ENCODE measurements around the gene CDH23.

Gene CDH23

GRCh38 chr10:71442000-71442399 is 45.3 kb downstream of the CDH23 start:
- H3K4me1 ChIP-seq (ENCODE audit: control insufficient read depth in 1 of 2, insufficient read depth in 2 of 2, low read length in 2 of 2) = peaks cover 0 to 2% of the 10 kb centered on the region in 2 experiments
- no peak overlapping the region for H2BK120ac ChIP-seq (ENCODE audit: insufficient read depth, low read length, poor library complexity)
- no peak overlapping the region for H2AFZ ChIP-seq (ENCODE audit: insufficient read depth, low read length, poor library complexity)
- no peak overlapping the region for H3K4ac ChIP-seq (ENCODE audit: low read depth, low read length)
- H4K8ac ChIP-seq (ENCODE audit: low read depth, low read length) = no peak overlapping the region
- H3K18ac ChIP-seq (ENCODE audit: low read length) = no peak overlapping the region
- no peaks in the 10 kb centered on the region for H3K27me3 ChIP-seq (ENCODE audit: insufficient read depth, low read length)
- H2BK12ac ChIP-seq (ENCODE audit: low read length) = no peak overlapping the region
- no peak overlapping the region for H3K23ac ChIP-seq (ENCODE audit: low read length)
- H3K14ac ChIP-seq (ENCODE audit: low read length) = no peak overlapping the region
- H3K4me2 ChIP-seq (ENCODE audit: low read length) = no peak overlapping the region
- no CpG with 5 or more reads among the region's 3 CpGs for WGBS (ENCODE audit: extremely low coverage, insufficient coverage, insufficient read length)
- no peaks in the 10 kb centered on the region for H3K36me3 ChIP-seq (ENCODE audit: control insufficient read depth in 1 of 2, insufficient read depth in 2 of 2, low read length in 2 of 2)
- no peak overlapping the region for H4K12ac ChIP-seq (ENCODE audit: low read depth, low read length)
- H3K79me2 ChIP-seq (ENCODE audit: control insufficient read depth, insufficient read depth, low read length, poor library complexity) = no peaks in the 10 kb centered on the region
- no peak overlapping the region for H3K4me3 ChIP-seq (ENCODE audit: low read depth, low read length)
- no peaks in the 10 kb centered on the region for H3K9me3 ChIP-seq (ENCODE audit: insufficient read depth, low read depth, low read length)
- H4K91ac ChIP-seq (ENCODE audit: low read depth, low read length) = no peak overlapping the region
- DNase-seq = no peak
- H3K9ac ChIP-seq (ENCODE audit: low read length) = no peak overlapping the region
- H2BK5ac ChIP-seq (ENCODE audit: low read depth, low read length, poor library complexity) = no peak overlapping the region
- H3K79me1 ChIP-seq (ENCODE audit: low read length) = no peaks in the 10 kb centered on the region
- no peak overlapping the region for H3K27ac ChIP-seq (ENCODE audit: low read depth, low read length)
- H2AK5ac ChIP-seq (ENCODE audit: low read length) = no peak overlapping the region

GRCh38 chr10:71442859-71443570 is 46.3 kb downstream of the CDH23 start:
- Histone ChIP-seq H3K27ac (ENCODE audit: low read depth, low read length) (no peak overlapping the region), H4K8ac (ENCODE audit: low read depth, low read length) (no peak overlapping the region)
- WGBS (ENCODE audit: extremely low coverage, insufficient coverage, insufficient read length) = no CpG with 5 or more reads among the region's 15 CpGs

GRCh38 chr10:71443676-71444075 is 47.0 kb downstream of the CDH23 start:
- no CpG with 5 or more reads among the region's 10 CpGs for WGBS (ENCODE audit: extremely low coverage, insufficient coverage, insufficient read length)
- H3K4me1 ChIP-seq (ENCODE audit: control insufficient read depth in 1 of 2, insufficient read depth in 2 of 2, low read length in 2 of 2) = peaks cover 0 to 2% of the 10 kb centered on the region in 2 experiments
- no peak overlapping the region for H4K12ac ChIP-seq (ENCODE audit: low read depth, low read length)
- H2AK5ac ChIP-seq (ENCODE audit: low read length) = no peak overlapping the region
- H3K4ac ChIP-seq (ENCODE audit: low read depth, low read length) = no peak overlapping the region
- no peak overlapping the region for H2BK5ac ChIP-seq (ENCODE audit: low read depth, low read length, poor library complexity)
- no peak overlapping the region for H3K18ac ChIP-seq (ENCODE audit: low read length)
- H4K8ac ChIP-seq (ENCODE audit: low read depth, low read length) = no peak overlapping the region
- no peak overlapping the region for H2BK12ac ChIP-seq (ENCODE audit: low read length)
- H3K27ac ChIP-seq (ENCODE audit: low read depth, low read length) = no peak overlapping the region
- DNase-seq = no peak
- H3K9me3 ChIP-seq (ENCODE audit: insufficient read depth, low read depth, low read length) = no peaks in the 10 kb centered on the region
- H3K27me3 ChIP-seq (ENCODE audit: insufficient read depth, low read length) = no peaks in the 10 kb centered on the region
- no peak overlapping the region for H4K91ac ChIP-seq (ENCODE audit: low read depth, low read length)
- H3K36me3 ChIP-seq (ENCODE audit: control insufficient read depth in 1 of 2, insufficient read depth in 2 of 2, low read length in 2 of 2) = no peaks in the 10 kb centered on the region
- no peak overlapping the region for H3K4me3 ChIP-seq (ENCODE audit: low read depth, low read length)
- no peaks in the 10 kb centered on the region for H3K79me2 ChIP-seq (ENCODE audit: control insufficient read depth, insufficient read depth, low read length, poor library complexity)
- no peak overlapping the region for H3K23ac ChIP-seq (ENCODE audit: low read length)
- no peak overlapping the region for H3K9ac ChIP-seq (ENCODE audit: low read length)
- H3K4me2 ChIP-seq (ENCODE audit: low read length) = no peak overlapping the region
- H2BK120ac ChIP-seq (ENCODE audit: insufficient read depth, low read length, poor library complexity) = no peak overlapping the region
- H3K79me1 ChIP-seq (ENCODE audit: low read length) = no peaks in the 10 kb centered on the region
- H3K14ac ChIP-seq (ENCODE audit: low read length) = no peak overlapping the region
- no peak overlapping the region for H2AFZ ChIP-seq (ENCODE audit: insufficient read depth, low read length, poor library complexity)

More at GRCh38 chr10:71442859-71443570, 46.3 kb downstream of the CDH23 start:
- H2AK5ac ChIP-seq (ENCODE audit: low read length) = no peak overlapping the region
- H3K4me3 ChIP-seq (ENCODE audit: low read depth, low read length) = no peak overlapping the region
- H4K91ac ChIP-seq (ENCODE audit: low read depth, low read length) = no peak overlapping the region
- no peaks in the 10 kb centered on the region for H3K79me2 ChIP-seq (ENCODE audit: control insufficient read depth, insufficient read depth, low read length, poor library complexity)
- H3K36me3 ChIP-seq (ENCODE audit: control insufficient read depth in 1 of 2, insufficient read depth in 2 of 2, low read length in 2 of 2) = no peaks in the 10 kb centered on the region
- no peak overlapping the region for H3K14ac ChIP-seq (ENCODE audit: low read length)
- no peak overlapping the region for H2BK120ac ChIP-seq (ENCODE audit: insufficient read depth, low read length, poor library complexity)
- no peak overlapping the region for H2BK5ac ChIP-seq (ENCODE audit: low read depth, low read length, poor library complexity)
- no peak for DNase-seq
- H3K4me2 ChIP-seq (ENCODE audit: low read length) = no peak overlapping the region
- H3K79me1 ChIP-seq (ENCODE audit: low read length) = no peaks in the 10 kb centered on the region
- H2BK12ac ChIP-seq (ENCODE audit: low read length) = no peak overlapping the region
- no peak overlapping the region for H3K23ac ChIP-seq (ENCODE audit: low read length)
- no peaks in the 10 kb centered on the region for H3K9me3 ChIP-seq (ENCODE audit: insufficient read depth, low read depth, low read length)
- H3K4me1 ChIP-seq (ENCODE audit: control insufficient read depth in 1 of 2, insufficient read depth in 2 of 2, low read length in 2 of 2) = peaks cover 0 to 2% of the 10 kb centered on the region in 2 experiments
- no peak overlapping the region for H3K9ac ChIP-seq (ENCODE audit: low read length)
- H2AFZ ChIP-seq (ENCODE audit: insufficient read depth, low read length, poor library complexity) = no peak overlapping the region
- H3K4ac ChIP-seq (ENCODE audit: low read depth, low read length) = no peak overlapping the region
- no peaks in the 10 kb centered on the region for H3K27me3 ChIP-seq (ENCODE audit: insufficient read depth, low read length)
- H3K18ac ChIP-seq (ENCODE audit: low read length) = no peak overlapping the region
- no peak overlapping the region for H4K12ac ChIP-seq (ENCODE audit: low read depth, low read length)

GRCh38 chr10:71444284-71445054 is 47.7 kb downstream of the CDH23 start:
- Histone ChIP-seq H4K8ac (ENCODE audit: low read depth, low read length) (no peak overlapping the region), H3K36me3 (ENCODE audit: control insufficient read depth in 1 of 2, insufficient read depth in 2 of 2, low read length in 2 of 2) (no peaks in the 10 kb centered on the region), H3K23ac (ENCODE audit: low read length) (no peak overlapping the region), H3K4me1 (ENCODE audit: control insufficient read depth in 1 of 2, insufficient read depth in 2 of 2, low read length in 2 of 2) (peaks cover 0 to 2% of the 10 kb centered on the region in 2 experiments), H3K79me2 (ENCODE audit: control insufficient read depth, insufficient read depth, low read length, poor library complexity) (no peaks in the 10 kb centered on the region), H2AFZ (ENCODE audit: insufficient read depth, low read length, poor library complexity) (no peak overlapping the region), H3K4ac (ENCODE audit: low read depth, low read length) (no peak overlapping the region), H3K9ac (ENCODE audit: low read length) (no peak overlapping the region), H2AK5ac (ENCODE audit: low read length) (no peak overlapping the region), H3K9me3 (ENCODE audit: insufficient read depth, low read depth, low read length) (no peaks in the 10 kb centered on the region), H2BK5ac (ENCODE audit: low read depth, low read length, poor library complexity) (no peak overlapping the region), H3K27ac (ENCODE audit: low read depth, low read length) (no peak overlapping the region), H2BK120ac (ENCODE audit: insufficient read depth, low read length, poor library complexity) (no peak overlapping the region), H3K4me3 (ENCODE audit: low read depth, low read length) (no peak overlapping the region), H3K14ac (ENCODE audit: low read length) (no peak overlapping the region), H4K12ac (ENCODE audit: low read depth, low read length) (no peak overlapping the region), H2BK12ac (ENCODE audit: low read length) (no peak overlapping the region), H3K27me3 (ENCODE audit: insufficient read depth, low read length) (no peaks in the 10 kb centered on the region), H3K18ac (ENCODE audit: low read length) (no peak overlapping the region), H3K79me1 (ENCODE audit: low read length) (no peaks in the 10 kb centered on the region), H4K91ac (ENCODE audit: low read depth, low read length) (no peak overlapping the region), H3K4me2 (ENCODE audit: low read length) (no peak overlapping the region)
- no peak for DNase-seq
- WGBS (ENCODE audit: extremely low coverage, insufficient coverage, insufficient read length) = no CpG with 5 or more reads among the region's 4 CpGs
